Measurements from ENCODE around the gene PPP1R8.
"Not testable (repeated sequence)": the region's sequence is repeated elsewhere in the genome, so short reads cannot be mapped to it uniquely, and the experiment has no call there.

Gene PPP1R8

DNA sequence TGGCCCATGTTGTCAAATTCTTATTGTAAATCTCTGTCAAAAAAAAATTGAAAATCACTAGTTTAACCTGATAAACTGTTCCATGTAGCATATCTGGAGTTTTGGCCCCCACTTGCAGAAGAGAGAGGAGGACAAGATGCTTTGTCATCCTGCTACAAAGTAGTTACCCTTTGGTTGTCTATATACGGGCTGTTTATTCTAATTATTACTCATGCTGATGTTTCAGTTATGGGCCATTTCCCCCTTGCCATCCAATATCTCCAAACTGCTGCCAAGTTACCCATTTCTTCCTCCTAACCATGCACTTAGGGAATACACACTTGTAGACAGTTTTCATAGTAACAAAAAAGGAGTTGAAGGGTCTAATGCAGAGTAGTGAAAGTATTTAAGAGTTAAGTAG is 35.0 kb upstream of the PPP1R8 start:
- TF ChIP-seq, protein P1, sequence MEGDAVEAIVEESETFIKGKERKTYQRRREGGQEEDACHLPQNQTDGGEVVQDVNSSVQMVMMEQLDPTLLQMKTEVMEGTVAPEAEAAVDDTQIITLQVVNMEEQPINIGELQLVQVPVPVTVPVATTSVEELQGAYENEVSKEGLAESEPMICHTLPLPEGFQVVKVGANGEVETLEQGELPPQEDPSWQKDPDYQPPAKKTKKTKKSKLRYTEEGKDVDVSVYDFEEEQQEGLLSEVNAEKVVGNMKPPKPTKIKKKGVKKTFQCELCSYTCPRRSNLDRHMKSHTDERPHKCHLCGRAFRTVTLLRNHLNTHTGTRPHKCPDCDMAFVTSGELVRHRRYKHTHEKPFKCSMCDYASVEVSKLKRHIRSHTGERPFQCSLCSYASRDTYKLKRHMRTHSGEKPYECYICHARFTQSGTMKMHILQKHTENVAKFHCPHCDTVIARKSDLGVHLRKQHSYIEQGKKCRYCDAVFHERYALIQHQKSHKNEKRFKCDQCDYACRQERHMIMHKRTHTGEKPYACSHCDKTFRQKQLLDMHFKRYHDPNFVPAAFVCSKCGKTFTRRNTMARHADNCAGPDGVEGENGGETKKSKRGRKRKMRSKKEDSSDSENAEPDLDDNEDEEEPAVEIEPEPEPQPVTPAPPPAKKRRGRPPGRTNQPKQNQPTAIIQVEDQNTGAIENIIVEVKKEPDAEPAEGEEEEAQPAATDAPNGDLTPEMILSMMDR (IDR thresholded peaks at IDR 0.05; ENCODE audit: extremely low read depth, missing control alignments) = no peak
- DNase-seq (ENCODE audit: low spot score) = no peak

DNA sequence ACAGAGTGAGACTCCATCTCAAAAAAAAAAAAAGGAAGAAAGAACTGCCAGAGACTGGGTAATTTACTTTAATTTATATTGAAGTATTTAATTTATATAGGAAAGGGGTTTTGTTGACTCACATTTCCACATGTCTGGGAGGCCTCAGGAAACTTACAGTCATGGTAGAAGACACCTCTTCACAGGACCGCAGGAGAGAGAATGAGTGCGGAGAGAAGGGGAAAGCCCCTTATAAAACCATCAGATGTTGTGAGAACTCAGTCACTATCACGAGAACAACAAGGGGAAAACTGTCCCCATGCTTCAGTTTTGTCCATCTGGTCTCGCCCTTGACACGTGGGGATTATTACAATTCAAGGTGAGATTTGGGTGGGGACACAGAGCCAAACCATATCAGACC is 25.8 kb upstream of the PPP1R8 start:
- TF ChIP-seq, protein P1 (IDR thresholded peaks at IDR 0.05; ENCODE audit: extremely low read depth, missing control alignments) = no peak
- DNase-seq (ENCODE audit: low spot score) = no peak

DNA sequence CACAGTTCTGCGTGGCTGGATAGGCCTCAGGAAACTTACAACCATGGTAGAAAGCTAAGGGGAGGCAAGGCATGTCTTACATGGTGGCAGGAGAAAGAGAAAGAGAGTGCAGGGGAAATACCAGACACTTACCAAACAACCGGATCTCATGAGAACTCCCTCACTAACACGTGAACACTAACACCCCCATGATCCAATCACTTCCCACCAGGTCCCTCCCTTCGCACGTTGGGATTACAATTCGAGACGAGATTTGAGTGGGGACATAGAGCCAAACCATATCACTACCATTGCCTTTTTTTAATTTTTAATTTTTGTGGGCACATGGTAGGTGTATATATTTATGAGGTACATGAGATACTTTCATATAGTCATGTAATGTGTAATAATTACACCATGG is 23.8 kb upstream of the PPP1R8 start:
- no peak for DNase-seq (ENCODE audit: low spot score)
- TF ChIP-seq, protein P1 (IDR thresholded peaks at IDR 0.05; ENCODE audit: extremely low read depth, missing control alignments) = no peak

DNA sequence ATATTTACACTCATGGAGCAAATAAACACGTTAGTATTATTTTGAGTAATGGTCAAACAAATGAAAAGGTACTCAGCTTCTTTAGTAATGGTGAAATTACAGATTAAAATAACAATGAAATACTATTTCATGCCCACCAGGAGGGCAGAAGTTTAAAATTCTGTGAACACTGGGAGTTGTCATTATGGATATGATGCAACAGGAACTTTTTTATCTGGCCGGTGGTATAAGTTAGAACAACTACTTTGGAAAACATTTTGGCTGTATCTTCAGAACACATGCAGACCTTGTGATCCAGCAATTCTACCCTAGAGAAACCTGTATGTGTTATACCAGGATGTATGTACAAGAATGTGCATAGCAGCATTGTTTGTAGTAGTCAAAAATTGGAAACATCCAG is 23.2 kb upstream of the PPP1R8 start:
- TF ChIP-seq, protein P1 (IDR thresholded peaks at IDR 0.05; ENCODE audit: extremely low read depth, missing control alignments) = no peak

DNA sequence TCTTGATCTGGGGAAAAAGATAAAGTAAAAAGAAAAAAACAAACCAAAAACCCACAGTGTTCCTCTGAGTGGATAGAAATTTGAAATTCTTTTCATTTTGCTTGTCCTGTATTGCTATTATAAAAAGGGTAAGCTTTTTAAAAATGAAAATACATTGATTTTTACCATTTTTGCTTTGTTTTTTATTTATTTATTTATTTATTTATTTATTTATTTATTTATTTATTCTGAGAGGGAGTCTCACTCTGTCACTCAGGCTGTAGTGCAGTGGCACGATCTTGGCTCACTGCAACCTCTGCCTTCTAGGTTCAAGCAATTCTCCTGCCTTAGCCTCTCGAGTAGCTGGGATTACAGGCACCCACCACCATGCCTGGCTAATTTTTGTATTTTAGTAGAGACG is 22.5 kb upstream of the PPP1R8 start:
- not testable (repeated sequence) for DNase-seq (ENCODE audit: low spot score)

More for the DNA sequence above, 23.2 kb upstream of the PPP1R8 start:
- no peak for DNase-seq (ENCODE audit: low spot score)

DNA sequence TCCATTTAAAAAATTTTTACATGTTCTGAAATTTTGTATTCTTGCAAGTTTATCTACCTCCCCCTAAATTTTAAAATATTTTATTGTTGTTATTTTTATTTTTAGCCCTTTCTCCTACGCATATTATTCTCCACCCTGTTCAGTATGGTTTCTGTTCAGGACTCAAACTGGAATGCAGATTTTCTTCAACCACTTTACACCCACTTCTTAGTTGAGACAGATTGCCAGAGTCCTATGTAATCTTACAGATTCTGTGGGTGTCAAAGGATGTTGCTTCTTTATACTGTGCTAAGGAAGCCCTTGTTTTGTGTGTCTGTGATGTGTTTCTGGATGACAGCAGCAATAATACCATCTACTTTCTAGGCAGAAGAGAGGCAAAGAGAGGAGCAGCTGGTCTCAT is 20.7 kb upstream of the PPP1R8 start:
- TF ChIP-seq, protein P1 (IDR thresholded peaks at IDR 0.05; ENCODE audit: extremely low read depth, missing control alignments) = no peak
- no peak for DNase-seq (ENCODE audit: low spot score)

DNA sequence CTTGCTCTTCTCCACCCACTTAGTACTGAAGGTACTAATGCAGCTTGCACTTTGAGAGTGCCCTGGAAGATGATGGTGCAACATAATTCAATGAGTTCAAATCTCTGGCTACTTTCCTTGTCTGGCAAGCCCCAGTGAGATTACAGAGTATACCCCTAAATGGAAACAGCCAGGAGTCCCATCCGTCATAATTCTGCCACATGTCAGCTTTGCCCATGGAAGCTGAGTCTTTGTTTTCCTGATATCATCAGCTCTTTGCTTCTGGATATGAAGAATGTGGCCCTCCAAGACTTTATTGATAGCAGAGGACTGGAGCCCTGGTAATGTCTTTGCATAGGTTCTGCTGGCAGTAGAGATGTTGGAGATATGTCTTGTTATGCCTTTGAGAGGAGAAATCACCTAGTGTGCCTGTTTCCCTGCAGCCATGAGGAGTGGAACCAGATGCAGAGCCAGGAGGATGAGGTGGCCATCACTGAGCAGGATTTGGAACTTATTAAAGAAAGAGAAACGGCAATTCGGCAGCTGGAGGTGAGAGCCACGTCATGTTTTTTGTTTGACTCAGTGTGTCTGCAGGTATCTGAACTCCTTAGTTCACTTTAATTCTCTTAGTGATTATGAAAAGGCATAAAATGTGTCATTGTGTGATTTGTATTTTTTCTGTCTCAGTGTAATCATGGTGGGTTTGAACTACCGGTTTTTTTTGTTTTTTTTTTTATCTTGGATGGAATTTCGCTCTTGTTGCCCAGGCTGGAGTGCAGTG is 18.7 kb upstream of the PPP1R8 start:
- TF ChIP-seq, protein P1 (IDR thresholded peaks at IDR 0.05; ENCODE audit: extremely low read depth, missing control alignments) = no peak
- DNase-seq (ENCODE audit: low spot score) = no peak
